ENCODE data around the gene EIF4E.

DNA sequence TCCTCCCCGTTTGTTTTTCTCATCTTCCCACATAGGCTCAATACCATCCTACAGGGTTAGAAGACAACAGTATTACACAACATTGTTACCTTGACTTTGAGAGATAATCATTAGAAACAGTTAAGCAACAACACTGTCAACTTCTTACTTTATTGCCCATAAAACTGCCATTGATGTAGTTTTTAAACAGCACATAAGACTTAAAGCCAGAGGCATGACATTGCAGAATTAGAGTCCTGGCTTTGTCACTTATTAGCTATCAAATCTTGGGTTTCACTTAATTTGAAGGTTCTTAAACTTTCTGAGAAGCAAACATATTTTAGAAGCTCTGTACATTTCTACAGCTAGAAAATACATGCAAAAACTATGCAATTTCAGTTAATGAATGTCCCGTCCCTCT is 41.8 kb downstream of the EIF4E start:
- TF ChIP-seq FOXM1 (IDR thresholded peaks at IDR 0.05; ENCODE audit: borderline replicate concordance) = no peak
- TF ChIP-seq SUZ12 (IDR thresholded peaks at IDR 0.05) = no peak
- no peak for TF ChIP-seq SP1 (IDR thresholded peaks at IDR 0.05)
- TF ChIP-seq NFRKB (IDR thresholded peaks at IDR 0.05) = no peak
- TF ChIP-seq ARNT (IDR thresholded peaks at IDR 0.05) = no peak
- TF ChIP-seq HDGF (IDR thresholded peaks at IDR 0.05; ENCODE audit: borderline replicate concordance) = no peak
